Activated CD4-positive, alpha-beta T cell treated with anti-CD3 and anti-CD28 coated beads for 36 hours (primary cell): ENCODE data around the gene CHSY3. TPM values are rescaled to one million over a fixed set of nuclear protein-coding genes. Genes with fewer than 3 reads are reported as not detected.

Experiments
- ATAC-seq: fragments of 200-7000 bp; cut with Tn5 transposase; one replicate; pipeline ENCODE4 v1.10.0; 2021; ENCODE audit warnings: mild to moderate bottlenecking, moderate library complexity
- CTCF ChIA-PET: fragments of 350-600 bp; sonication (Branson Sonifier 250); formaldehyde crosslinking; loops from one replicate; lab custom pipeline; 2021; ENCODE audit warnings: antibody characterized with exemption; lab: Charles Lee
- POLR2A ChIA-PET: fragments of 350-600 bp; sonication (Branson Sonifier 250); formaldehyde crosslinking; loops from one replicate; lab custom pipeline; 2021; ENCODE audit warnings: antibody characterized with exemption, inconsistent platforms; lab: Charles Lee
- DNase-seq: peaks from one replicate; pipeline ENCODE4 v3.0.0-alpha.2; 2020
- H3K27ac Mint-ChIP-seq: one replicate; pipeline ENCODE4 v1.8.0; 2021; ENCODE audit warnings: mixed read lengths
- H3K27me3 Mint-ChIP-seq: one replicate; pipeline ENCODE4 v1.8.0; 2021; ENCODE audit warnings: mixed read lengths
- H3K36me3 Mint-ChIP-seq: one replicate; pipeline ENCODE4 v1.8.0; 2021; ENCODE audit warnings: low read depth, mixed read lengths
- H3K4me1 Mint-ChIP-seq: one replicate; pipeline ENCODE4 v1.8.0; 2021; ENCODE audit warnings: mixed read lengths
- H3K4me3 Mint-ChIP-seq: one replicate; pipeline ENCODE4 v1.8.0; 2021; ENCODE audit warnings: mild to moderate bottlenecking, moderate library complexity, mixed read lengths
- H3K9me3 Mint-ChIP-seq: one replicate; pipeline ENCODE4 v1.8.0; 2021; ENCODE audit warnings: low read depth, mixed read lengths
- intact Hi-C, 2 experiments: fragments of 100-400 bp; cut with DNase I in 1 of 2; cut with micrococcal nuclease in 1 of 2; formaldehyde crosslinking; loops; one replicate each; pipeline versions ENCODE4 v1.14.2 to v1.15.1; 2022 to 2024; cut with DNase I, micrococcal nuclease
- total RNA-seq, 2 experiments: library from RNA; stranded (reverse); gene quantifications; one replicate each; pipeline ENCODE4 v1.2.3, GENCODE V29; 2021

CHSY3 gene
- total RNA-seq, 2 experiments from 2014 or later: not detected

DNA sequence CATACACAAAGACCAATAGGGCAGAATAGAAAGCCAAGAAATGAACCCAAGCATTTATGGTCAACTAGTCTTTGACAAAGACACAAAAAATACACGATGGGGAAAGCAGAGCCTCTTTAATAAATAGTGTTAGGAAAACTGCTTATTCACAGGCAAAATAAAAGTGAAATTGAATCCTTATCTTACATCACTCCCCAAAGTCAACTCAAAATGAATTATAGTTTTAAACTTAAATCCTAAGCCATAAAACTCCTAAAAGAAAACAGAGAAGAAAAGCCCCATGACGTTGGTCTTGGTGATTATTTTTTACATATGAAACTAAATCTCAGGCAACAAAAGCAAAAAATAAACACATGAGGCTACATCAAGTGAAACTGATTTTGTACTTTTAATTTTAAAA is 46.8 kb downstream of the CHSY3 start:
- CTCF ChIA-PET: no interaction called here
- Mint-ChIP-seq H3K27ac (no peak overlapping the region), H3K4me1 (no peaks in the 10 kb centered on the region), H3K9me3 (peaks cover 2% of the 10 kb centered on the region), H3K27me3 (peaks cover 7% of the 10 kb centered on the region), H3K36me3 (no peaks in the 10 kb centered on the region), H3K4me3 (no peak overlapping the region)
- intact Hi-C loops: no loop called here
- ATAC-seq (no peak), DNase-seq (no peak)
- POLR2A ChIA-PET: no interaction called here

- Mint-ChIP-seq H3K27ac (no peak overlapping the region), H3K9me3 (peaks cover 2% of the 10 kb centered on the region), H3K4me1 (no peaks in the 10 kb centered on the region), H3K27me3 (peaks cover 9% of the 10 kb centered on the region), H3K36me3 (no peaks in the 10 kb centered on the region), H3K4me3 (no peak overlapping the region)
- ChIA-PET POLR2A (no interaction called here), CTCF (no interaction called here)
- DNase-seq (no peak), ATAC-seq (no peak)
- intact Hi-C loops: no loop called here
Measured at GRCh38 chr5:129958581-129958980, 54.3 kb downstream of the CHSY3 start.

- CTCF ChIA-PET: no interaction called here
- no peak for DNase-seq
- no peaks in the 10 kb centered on the region for H3K4me1 Mint-ChIP-seq
- H3K27me3 Mint-ChIP-seq: peaks cover 13% of the 10 kb centered on the region
- H3K9me3 Mint-ChIP-seq: no peaks in the 10 kb centered on the region
- POLR2A ChIA-PET: no interaction called here
- no peak overlapping the region for H3K4me3 Mint-ChIP-seq
- intact Hi-C loops: no loop called here
- no peak for ATAC-seq
- no peak overlapping the region for H3K27ac Mint-ChIP-seq
- H3K36me3 Mint-ChIP-seq: no peaks in the 10 kb centered on the region
Measured at GRCh38 chr5:129960831-129961230, 56.6 kb downstream of the CHSY3 start.

DNA sequence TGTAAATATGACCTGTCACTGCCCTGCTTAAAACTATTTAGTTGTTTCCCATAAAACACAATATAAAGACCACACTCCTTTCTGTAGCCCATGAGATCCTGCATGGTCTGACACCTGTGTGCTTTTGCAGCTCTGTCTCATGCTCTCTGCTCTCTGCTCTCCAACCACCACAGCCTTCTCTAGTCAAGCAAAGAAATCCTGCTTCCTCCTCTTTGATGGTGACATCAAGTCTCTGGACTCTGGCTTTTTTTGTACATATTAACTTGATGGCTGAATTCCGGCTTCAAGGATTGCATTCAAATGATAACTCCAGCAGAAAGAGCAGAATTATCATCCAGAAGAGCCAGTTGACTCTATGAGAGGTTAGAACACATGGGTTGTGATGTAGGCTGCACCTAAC is 58.2 kb downstream of the CHSY3 start:
- Mint-ChIP-seq H3K27ac (no peak overlapping the region), H3K4me3 (no peak overlapping the region), H3K4me1 (no peaks in the 10 kb centered on the region), H3K36me3 (no peaks in the 10 kb centered on the region), H3K27me3 (peaks cover 13% of the 10 kb centered on the region), H3K9me3 (no peaks in the 10 kb centered on the region)
- ATAC-seq (no peak), DNase-seq (no peak)
- intact Hi-C loops: no loop called here
- ChIA-PET CTCF (no interaction called here), POLR2A (no interaction called here)

DNA sequence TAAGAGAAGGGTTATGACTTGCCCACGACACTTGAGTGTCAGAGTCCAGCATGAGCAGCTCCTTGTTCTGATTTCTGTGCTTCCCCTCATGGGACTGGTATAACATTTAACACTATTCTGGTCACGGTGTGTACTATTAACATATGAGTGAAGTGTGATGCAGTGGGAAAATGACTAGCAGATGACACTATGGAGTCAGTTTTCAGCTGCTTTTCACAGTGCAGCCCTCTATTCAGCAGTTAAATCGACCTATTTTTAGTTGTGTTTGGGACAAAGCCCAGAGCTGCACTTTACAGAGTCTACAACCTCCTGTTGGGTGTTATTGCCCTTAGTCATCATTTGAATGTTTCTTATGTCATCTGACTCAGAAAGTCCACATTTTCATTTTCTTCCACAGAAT is 59.1 kb downstream of the CHSY3 start:
- Mint-ChIP-seq H3K27me3 (peaks cover 13% of the 10 kb centered on the region), H3K27ac (no peak overlapping the region), H3K9me3 (no peaks in the 10 kb centered on the region), H3K4me3 (no peak overlapping the region), H3K4me1 (no peaks in the 10 kb centered on the region), H3K36me3 (no peaks in the 10 kb centered on the region)
- ChIA-PET POLR2A (no interaction called here), CTCF (interaction anchor here (0.6 kb wide), 2 partner anchors 148 to 570 kb away, joined by 3 read pairs; no protein-coding TSS in a partner anchor)
- intact Hi-C loops: no loop called here
- DNase-seq: no peak
- no peak for ATAC-seq

DNA sequence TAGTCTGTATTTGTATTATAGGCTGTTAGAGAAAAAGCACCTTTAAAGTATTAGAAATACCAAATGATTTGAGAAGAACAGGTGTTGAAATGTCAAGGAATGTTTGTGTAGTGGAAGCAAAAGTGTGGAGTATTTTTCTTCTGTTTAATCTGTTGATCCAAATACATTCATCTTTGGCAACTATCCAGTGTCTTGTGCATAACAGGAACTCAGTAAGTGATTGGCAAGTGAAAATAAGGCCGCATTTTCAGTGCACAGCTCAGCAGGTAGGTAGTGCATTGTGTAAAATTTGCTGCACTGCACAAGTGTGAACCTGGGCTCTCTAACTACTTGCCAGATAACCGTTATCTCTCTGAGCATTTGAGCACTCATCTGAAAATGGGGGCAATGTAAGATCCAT is 61.8 kb downstream of the CHSY3 start:
- POLR2A ChIA-PET: no interaction called here
- Mint-ChIP-seq H3K27ac (no peak overlapping the region), H3K4me1 (no peaks in the 10 kb centered on the region), H3K36me3 (no peaks in the 10 kb centered on the region), H3K4me3 (no peak overlapping the region), H3K9me3 (no peaks in the 10 kb centered on the region), H3K27me3 (peaks cover 9% of the 10 kb centered on the region)
- intact Hi-C loops: no loop called here
- ATAC-seq (no peak), DNase-seq (no peak)
- CTCF ChIA-PET: no interaction called here

DNA sequence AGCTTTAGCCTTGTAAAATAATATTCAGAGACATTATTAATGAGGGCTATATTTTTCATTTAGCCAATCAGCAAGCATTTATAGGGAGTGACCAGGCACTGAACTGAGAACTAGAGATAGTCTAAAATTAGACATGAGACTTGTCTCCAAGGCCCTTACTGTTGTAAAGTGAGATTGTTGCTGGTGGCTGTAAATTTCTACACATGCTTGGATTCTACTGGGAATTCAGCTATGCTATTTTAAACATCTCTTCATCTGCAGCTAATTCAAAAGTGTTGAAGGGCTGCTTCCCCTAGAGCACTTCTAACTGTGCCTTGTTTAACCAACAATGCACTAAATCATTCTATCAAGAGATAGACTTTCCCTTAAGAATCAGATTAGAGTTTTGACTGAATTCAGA is 67.4 kb downstream of the CHSY3 start:
- DNase-seq (no peak), ATAC-seq (no peak)
- no peaks in the 10 kb centered on the region for H3K9me3 Mint-ChIP-seq
- no peaks in the 10 kb centered on the region for H3K4me1 Mint-ChIP-seq
- no peaks in the 10 kb centered on the region for H3K36me3 Mint-ChIP-seq
- ChIA-PET POLR2A (no interaction called here), CTCF (no interaction called here)
- intact Hi-C loops: no loop called here
- H3K27me3 Mint-ChIP-seq: peaks cover 2% of the 10 kb centered on the region
- no peak overlapping the region for H3K4me3 Mint-ChIP-seq
- H3K27ac Mint-ChIP-seq: no peak overlapping the region

GRCh38 chr5:129972465-129973141 is 68.3 kb downstream of the CHSY3 start:
- Mint-ChIP-seq H3K4me1 (no peaks in the 10 kb centered on the region), H3K36me3 (no peaks in the 10 kb centered on the region), H3K4me3 (no peak overlapping the region), H3K9me3 (no peaks in the 10 kb centered on the region), H3K27ac (no peak overlapping the region), H3K27me3 (peaks cover 2% of the 10 kb centered on the region)
- ATAC-seq (no peak), DNase-seq (no peak)
- intact Hi-C loops: no loop called here
- CTCF ChIA-PET: no interaction called here
- POLR2A ChIA-PET: no interaction called here

GRCh38 chr5:129973716-129974426 is 69.6 kb downstream of the CHSY3 start:
- H3K4me3 Mint-ChIP-seq: no peak overlapping the region
- H3K27ac Mint-ChIP-seq: no peak overlapping the region
- CTCF ChIA-PET: no interaction called here
- H3K36me3 Mint-ChIP-seq: no peaks in the 10 kb centered on the region
- POLR2A ChIA-PET: no interaction called here
- no peaks in the 10 kb centered on the region for H3K9me3 Mint-ChIP-seq
- H3K4me1 Mint-ChIP-seq: no peaks in the 10 kb centered on the region
- H3K27me3 Mint-ChIP-seq: peaks cover 2% of the 10 kb centered on the region
- ATAC-seq (no peak), DNase-seq (no peak)
- intact Hi-C loops: no loop called here

GRCh38 chr5:129977810-129978209 is 73.5 kb downstream of the CHSY3 start:
- Mint-ChIP-seq H3K27me3 (peaks cover 4% of the 10 kb centered on the region), H3K36me3 (no peaks in the 10 kb centered on the region), H3K4me3 (no peak overlapping the region), H3K27ac (no peak overlapping the region), H3K4me1 (no peaks in the 10 kb centered on the region), H3K9me3 (peaks cover 2% of the 10 kb centered on the region)
- ChIA-PET POLR2A (no interaction called here), CTCF (no interaction called here)
- ATAC-seq: no peak
- intact Hi-C loops: no loop called here
- DNase-seq: no peak

DNA sequence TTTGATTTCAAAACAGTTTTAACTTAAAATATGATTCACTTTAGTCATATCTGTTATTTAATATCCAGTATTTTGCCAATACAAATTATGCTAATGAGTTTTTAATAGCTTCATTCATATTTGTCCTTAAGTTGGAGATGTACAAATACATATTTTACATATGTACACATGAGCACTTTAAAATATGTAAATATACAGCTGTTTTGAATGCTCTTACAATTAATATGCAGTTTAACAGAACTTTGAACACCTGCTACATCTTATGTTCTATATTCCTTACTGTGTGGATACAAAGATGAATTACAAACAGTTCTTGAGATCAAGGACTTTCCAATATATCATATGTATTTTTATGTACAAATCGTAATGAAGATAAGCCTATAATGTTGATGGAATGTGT is 74.0 kb downstream of the CHSY3 start:
- Mint-ChIP-seq H3K4me3 (no peak overlapping the region), H3K27ac (no peak overlapping the region), H3K36me3 (no peaks in the 10 kb centered on the region), H3K27me3 (peaks cover 4% of the 10 kb centered on the region), H3K4me1 (no peaks in the 10 kb centered on the region), H3K9me3 (peaks cover 2% of the 10 kb centered on the region)
- CTCF ChIA-PET: interaction anchor here (0.7 kb wide), 1 partner anchor 34 kb away, joined by 3 read pairs; no protein-coding TSS in a partner anchor
- intact Hi-C loops: no loop called here
- DNase-seq (no peak), ATAC-seq (no peak)
- POLR2A ChIA-PET: no interaction called here

- ATAC-seq (no peak), DNase-seq (no peak)
- Mint-ChIP-seq H3K27me3 (no peaks in the 10 kb centered on the region), H3K27ac (no peak overlapping the region), H3K4me1 (no peaks in the 10 kb centered on the region), H3K9me3 (peaks cover 10% of the 10 kb centered on the region), H3K36me3 (no peaks in the 10 kb centered on the region), H3K4me3 (no peak overlapping the region)
- CTCF ChIA-PET: interaction anchor here (0.7 kb wide), 1 partner anchor 15 kb away, joined by 3 read pairs; no protein-coding TSS in a partner anchor
- intact Hi-C loops: no loop called here
- POLR2A ChIA-PET: no interaction called here
Measured at GRCh38 chr5:129988453-129988852, 84.2 kb downstream of the CHSY3 start.
